ENCODE data around the gene ZMIZ1.

The ZMIZ1 gene

DNA sequence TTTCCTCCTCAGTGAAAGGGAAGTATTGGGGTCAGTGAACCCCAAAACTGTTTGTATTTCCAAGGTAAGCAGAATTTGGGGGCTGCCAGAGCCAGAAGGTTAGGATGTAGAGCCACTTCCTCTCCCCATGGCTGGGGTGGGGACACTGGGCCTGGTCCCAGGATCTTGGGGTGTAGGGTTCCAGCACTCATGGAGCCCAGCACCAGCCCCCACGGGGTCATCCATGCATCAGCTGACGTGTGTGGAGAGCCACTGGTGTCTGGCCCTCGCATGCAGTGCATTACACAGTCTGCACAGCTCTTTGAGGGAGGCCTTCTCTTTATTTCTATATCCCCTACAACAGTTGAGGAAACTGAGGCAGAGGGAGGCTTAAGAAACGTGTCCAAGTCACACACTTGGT is 91.4 kb downstream of the ZMIZ1 start:
- Histone ChIP-seq H3K27me3 (ENCODE audit: insufficient read depth, insufficient read length) (no peaks in the 10 kb centered on the region), H3K9ac (ENCODE audit: insufficient read length, low read depth) (no peak overlapping the region), H3K4me3 (ENCODE audit: insufficient read length, low read depth) (no peak overlapping the region), H3K9me3 (ENCODE audit: insufficient read depth, low read length) (no peaks in the 10 kb centered on the region), H3K4me1 (ENCODE audit: insufficient read depth, insufficient read length) (peaks cover 50% of the 10 kb centered on the region), H3K36me3 (ENCODE audit: insufficient read depth, insufficient read length, low read length) (peaks cover 62% of the 10 kb centered on the region)
- no peak for DNase-seq (ENCODE audit: low read depth, low spot score)
- TF ChIP-seq ZNF274 (IDR thresholded peaks at IDR 0.05; ENCODE audit: low read depth, low read length) (no peak), YY1 (IDR thresholded peaks at IDR 0.05; ENCODE audit: insufficient read depth, insufficient read length) (no peak), SUZ12 (IDR thresholded peaks at IDR 0.05; ENCODE audit: extremely low read depth, insufficient read depth, insufficient read length) (no peak)

DNA sequence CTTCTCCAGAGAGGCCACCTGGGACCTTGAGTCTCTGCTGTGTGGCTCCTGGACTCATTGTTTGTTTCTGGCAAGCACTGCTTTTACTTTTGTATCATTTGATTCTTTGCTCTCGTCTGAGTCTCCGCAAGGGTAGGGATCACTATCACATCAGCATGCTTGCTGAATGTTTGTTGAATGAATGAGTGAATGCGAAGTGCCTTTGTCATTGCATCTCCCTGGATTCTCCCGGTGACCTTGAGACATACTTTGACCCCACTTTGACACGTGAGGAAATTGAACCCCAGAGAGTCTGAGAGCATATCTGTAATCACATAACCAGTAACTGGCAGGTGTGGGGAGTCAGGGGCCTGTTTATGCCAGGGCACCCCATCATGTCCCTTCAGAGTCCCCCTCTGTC is 92.8 kb downstream of the ZMIZ1 start:
- no peak for DNase-seq (ENCODE audit: low read depth, low spot score)
- peaks cover 42% of the 10 kb centered on the region for H3K4me1 ChIP-seq (ENCODE audit: insufficient read depth, insufficient read length)
- no peaks in the 10 kb centered on the region for H3K27me3 ChIP-seq (ENCODE audit: insufficient read depth, insufficient read length)
- H3K36me3 ChIP-seq (ENCODE audit: insufficient read depth, insufficient read length, low read length), result peaks cover 61% of the 10 kb centered on the region
- TF ChIP-seq SUZ12 (IDR thresholded peaks at IDR 0.05; ENCODE audit: extremely low read depth, insufficient read depth, insufficient read length), result no peak
- TF ChIP-seq ZNF274 (IDR thresholded peaks at IDR 0.05; ENCODE audit: low read depth, low read length), result no peak
- no peak for TF ChIP-seq YY1 (IDR thresholded peaks at IDR 0.05; ENCODE audit: insufficient read depth, insufficient read length)
- no peaks in the 10 kb centered on the region for H3K9me3 ChIP-seq (ENCODE audit: insufficient read depth, low read length)
- no peak overlapping the region for H3K9ac ChIP-seq (ENCODE audit: insufficient read length, low read depth)
- H3K4me3 ChIP-seq (ENCODE audit: insufficient read length, low read depth), result no peak overlapping the region

DNA sequence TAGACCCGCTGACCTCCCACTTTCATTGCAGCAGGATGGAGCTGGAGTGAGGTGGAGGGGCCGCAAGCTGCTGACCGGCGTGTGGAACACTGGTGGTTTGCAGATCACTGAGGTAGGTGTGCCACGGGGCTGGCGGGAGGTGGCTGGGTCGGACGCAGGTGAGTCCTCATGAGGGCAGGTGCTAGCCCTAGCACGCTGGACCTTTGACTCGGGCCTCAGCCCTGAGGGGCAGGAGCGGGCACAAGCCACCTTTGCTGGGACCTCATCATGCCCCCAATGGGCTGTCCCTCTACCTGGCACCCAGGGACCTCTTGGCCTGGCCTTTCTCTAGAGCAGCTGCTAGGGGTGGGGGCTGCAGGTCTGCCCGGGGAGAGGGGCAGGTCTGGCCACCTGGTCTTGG is 93.3 kb downstream of the ZMIZ1 start:
- H3K9ac ChIP-seq (ENCODE audit: insufficient read length, low read depth), result no peak overlapping the region
- DNase-seq (ENCODE audit: low read depth, low spot score), result no peak
- peaks cover 62% of the 10 kb centered on the region for H3K36me3 ChIP-seq (ENCODE audit: insufficient read depth, insufficient read length, low read length)
- TF ChIP-seq YY1 (IDR thresholded peaks at IDR 0.05; ENCODE audit: insufficient read depth, insufficient read length) (no peak), ZNF274 (IDR thresholded peaks at IDR 0.05; ENCODE audit: low read depth, low read length) (no peak)
- no peaks in the 10 kb centered on the region for H3K27me3 ChIP-seq (ENCODE audit: insufficient read depth, insufficient read length)
- no peak overlapping the region for H3K4me3 ChIP-seq (ENCODE audit: insufficient read length, low read depth)
- no peaks in the 10 kb centered on the region for H3K9me3 ChIP-seq (ENCODE audit: insufficient read depth, low read length)
- H3K4me1 ChIP-seq (ENCODE audit: insufficient read depth, insufficient read length), result peaks cover 38% of the 10 kb centered on the region

DNA sequence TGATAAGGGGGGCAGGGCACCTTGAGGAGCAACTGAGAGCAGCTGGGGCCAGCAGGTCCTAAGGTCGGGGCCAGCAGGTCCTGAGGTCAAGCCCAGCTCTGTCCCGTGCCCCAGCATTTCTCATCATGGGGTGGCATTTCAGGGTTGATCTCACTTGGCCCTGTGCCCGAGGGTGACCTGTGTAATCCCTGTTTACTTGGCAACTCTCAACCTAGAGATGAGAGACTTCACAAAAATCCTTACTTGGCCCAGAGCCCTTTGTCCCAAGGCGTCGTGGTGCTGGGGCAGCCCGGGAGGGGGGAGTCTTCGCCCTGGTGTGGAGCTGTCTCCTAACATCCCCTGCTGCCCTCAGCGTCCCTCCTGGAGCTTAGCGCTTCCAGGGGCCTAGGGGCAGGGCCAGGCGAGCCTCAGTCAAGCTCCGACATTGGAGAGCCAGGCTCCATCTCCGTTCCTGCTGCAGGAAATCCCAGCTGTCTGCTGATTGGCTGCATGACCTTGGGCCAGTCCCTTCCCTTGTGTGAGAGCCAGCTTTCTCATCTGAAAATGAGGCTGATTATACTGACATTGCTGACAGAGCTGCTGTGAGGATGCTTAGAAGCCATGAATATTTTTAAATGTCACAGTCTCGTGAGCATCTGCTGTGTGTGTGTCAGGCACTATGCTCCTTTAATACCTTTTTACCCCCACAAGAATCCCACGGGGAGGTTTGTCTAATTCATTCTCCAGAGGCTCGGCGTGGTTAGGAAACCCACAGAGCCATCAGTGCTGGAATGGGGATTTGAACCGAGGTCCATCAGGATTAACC is 94.3 kb downstream of the ZMIZ1 start:
- Histone ChIP-seq H3K9me3 (ENCODE audit: insufficient read depth, low read length) (no peaks in the 10 kb centered on the region), H3K9ac (ENCODE audit: insufficient read length, low read depth) (no peak overlapping the region), H3K27me3 (ENCODE audit: insufficient read depth, insufficient read length) (no peaks in the 10 kb centered on the region), H3K4me1 (ENCODE audit: insufficient read depth, insufficient read length) (peaks cover 33% of the 10 kb centered on the region), H3K4me3 (ENCODE audit: insufficient read length, low read depth) (no peak overlapping the region), H3K36me3 (ENCODE audit: insufficient read depth, insufficient read length, low read length) (peaks cover 69% of the 10 kb centered on the region)
- TF ChIP-seq SUZ12 (IDR thresholded peaks at IDR 0.05; ENCODE audit: extremely low read depth, insufficient read depth, insufficient read length) (no peak), YY1 (IDR thresholded peaks at IDR 0.05; ENCODE audit: insufficient read depth, insufficient read length) (no peak), ZNF274 (IDR thresholded peaks at IDR 0.05; ENCODE audit: low read depth, low read length) (no peak)
- no peak for DNase-seq (ENCODE audit: low read depth, low spot score)

DNA sequence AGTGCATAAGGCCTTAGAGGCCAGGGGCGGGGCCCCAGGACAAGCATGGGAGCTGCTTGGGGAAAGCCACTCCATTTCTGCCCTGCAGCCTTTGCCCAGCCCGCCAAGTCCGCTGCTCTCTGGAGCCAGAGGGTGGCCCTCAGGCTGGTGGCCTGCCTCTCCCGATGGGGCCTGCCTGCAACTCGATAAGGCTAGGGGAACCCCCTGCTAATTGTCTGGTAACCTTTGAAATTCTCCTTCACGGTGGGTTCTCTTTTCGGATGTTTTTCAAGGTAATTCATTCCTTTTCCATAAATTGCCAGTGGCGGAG is 94.9 kb downstream of the ZMIZ1 start:
- Histone ChIP-seq H3K9me3 (ENCODE audit: insufficient read depth, low read length) (no peaks in the 10 kb centered on the region), H3K4me3 (ENCODE audit: insufficient read length, low read depth) (no peak overlapping the region), H3K36me3 (ENCODE audit: insufficient read depth, insufficient read length, low read length) (peaks cover 71% of the 10 kb centered on the region), H3K9ac (ENCODE audit: insufficient read length, low read depth) (no peak overlapping the region), H3K4me1 (ENCODE audit: insufficient read depth, insufficient read length) (peaks cover 27% of the 10 kb centered on the region), H3K27me3 (ENCODE audit: insufficient read depth, insufficient read length) (no peaks in the 10 kb centered on the region)
- DNase-seq (ENCODE audit: low read depth, low spot score), result no peak
- TF ChIP-seq SUZ12 (IDR thresholded peaks at IDR 0.05; ENCODE audit: extremely low read depth, insufficient read depth, insufficient read length), result no peak
- TF ChIP-seq ZNF274 (IDR thresholded peaks at IDR 0.05; ENCODE audit: low read depth, low read length), result no peak
- TF ChIP-seq YY1 (IDR thresholded peaks at IDR 0.05; ENCODE audit: insufficient read depth, insufficient read length), result no peak

DNA sequence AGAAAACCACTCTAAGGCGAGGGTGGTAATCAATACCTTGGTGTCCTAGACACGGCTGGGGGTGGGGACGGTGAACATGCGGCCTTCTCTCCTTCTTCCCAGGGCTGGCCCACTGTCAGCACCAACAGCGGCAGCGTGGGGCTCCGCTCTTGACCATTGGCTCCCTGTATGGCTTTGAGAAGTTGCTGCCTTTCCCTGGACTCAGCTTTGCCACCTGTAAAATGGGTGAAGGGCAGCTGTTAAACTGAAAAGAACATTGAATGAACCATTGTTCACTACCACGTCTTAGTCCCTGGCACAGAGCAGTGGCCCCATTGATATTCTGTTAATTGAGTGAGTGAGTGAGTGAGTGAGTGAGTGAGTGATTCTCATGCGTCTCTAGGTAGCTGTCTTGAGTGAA is 95.3 kb downstream of the ZMIZ1 start:
- DNase-seq (ENCODE audit: low read depth, low spot score), result no peak
- no peak overlapping the region for H3K9ac ChIP-seq (ENCODE audit: insufficient read length, low read depth)
- TF ChIP-seq YY1 (IDR thresholded peaks at IDR 0.05; ENCODE audit: insufficient read depth, insufficient read length) (no peak), SUZ12 (IDR thresholded peaks at IDR 0.05; ENCODE audit: extremely low read depth, insufficient read depth, insufficient read length) (no peak), ZNF274 (IDR thresholded peaks at IDR 0.05; ENCODE audit: low read depth, low read length) (no peak)
- no peak overlapping the region for H3K4me3 ChIP-seq (ENCODE audit: insufficient read length, low read depth)
- H3K36me3 ChIP-seq (ENCODE audit: insufficient read depth, insufficient read length, low read length), result peaks cover 74% of the 10 kb centered on the region
- peaks cover 24% of the 10 kb centered on the region for H3K4me1 ChIP-seq (ENCODE audit: insufficient read depth, insufficient read length)
- H3K27me3 ChIP-seq (ENCODE audit: insufficient read depth, insufficient read length), result no peaks in the 10 kb centered on the region
- H3K9me3 ChIP-seq (ENCODE audit: insufficient read depth, low read length), result no peaks in the 10 kb centered on the region

DNA sequence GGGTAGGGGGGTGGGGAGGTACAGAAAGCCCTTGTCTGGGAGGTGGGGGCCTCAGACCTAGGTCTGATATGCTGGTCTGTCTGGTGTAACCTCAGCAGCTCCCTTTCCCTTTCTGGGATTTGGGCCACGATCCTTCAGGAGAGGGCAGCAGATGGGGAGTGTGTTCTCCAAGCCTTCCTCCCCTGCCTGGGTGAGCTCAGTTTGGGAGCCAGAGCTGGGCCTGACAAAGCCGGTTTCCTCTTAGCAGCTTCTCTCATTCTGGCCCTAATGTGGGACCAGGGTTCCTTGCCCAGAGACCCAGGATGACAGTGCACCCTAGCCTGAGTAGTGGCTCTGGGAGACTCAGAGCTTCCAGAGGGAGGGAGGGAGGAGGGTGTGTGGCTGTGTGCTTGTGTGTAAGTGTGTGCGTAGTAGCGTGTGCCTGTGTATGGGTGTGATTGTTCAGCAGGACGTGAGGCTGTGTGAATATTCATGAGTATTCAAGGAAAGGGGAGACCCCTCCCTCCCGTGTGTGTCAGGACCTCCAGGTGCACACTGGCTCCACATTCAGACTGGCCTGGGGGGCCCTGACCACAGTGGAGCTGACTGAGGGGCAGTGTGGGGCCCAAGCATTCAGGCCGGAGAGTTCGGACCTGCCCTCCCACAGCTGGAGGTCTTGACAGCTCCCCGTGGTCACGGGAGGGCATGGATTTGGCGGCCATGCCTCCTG is 96.5 kb downstream of the ZMIZ1 start:
- Histone ChIP-seq H3K9ac (ENCODE audit: insufficient read length, low read depth) (peak overlapping the region; percentile 0), H3K4me1 (ENCODE audit: insufficient read depth, insufficient read length) (peaks cover 18% of the 10 kb centered on the region), H3K4me3 (ENCODE audit: insufficient read length, low read depth) (no peak overlapping the region), H3K36me3 (ENCODE audit: insufficient read depth, insufficient read length, low read length) (peaks cover 83% of the 10 kb centered on the region), H3K27me3 (ENCODE audit: insufficient read depth, insufficient read length) (no peaks in the 10 kb centered on the region), H3K9me3 (ENCODE audit: insufficient read depth, low read length) (no peaks in the 10 kb centered on the region)
- TF ChIP-seq ZNF274 (IDR thresholded peaks at IDR 0.05; ENCODE audit: low read depth, low read length) (no peak), YY1 (IDR thresholded peaks at IDR 0.05; ENCODE audit: insufficient read depth, insufficient read length) (no peak), SUZ12 (IDR thresholded peaks at IDR 0.05; ENCODE audit: extremely low read depth, insufficient read depth, insufficient read length) (no peak)
- DNase-seq (ENCODE audit: low read depth, low spot score), result no peak

All from NT2/D1 (cell line).